GM21526 (cell line): ENCODE data around the gene PDE11A.

ENCODE experiments used
- ATAC-seq: cut with Tn5 transposase; IDR thresholded peaks from one replicate; pipeline ENCODE4 v1.9.1; 2021; ENCODE audit warnings: moderate library complexity; ENCODE audit not compliant: unreplicated experiment, low FRiP score

Gene PDE11A

GRCh38 chr2:177930916-177931315 is 141.7 kb downstream of the PDE11A start:
- ATAC-seq, result no peak

GRCh38 chr2:177929662-177930522 is 142.7 kb downstream of the PDE11A start:
- ATAC-seq, result no peak

GRCh38 chr2:177923323-177923722 is 149.3 kb downstream of the PDE11A start:
- no peak for ATAC-seq

GRCh38 chr2:177921726-177922125 is 150.9 kb downstream of the PDE11A start:
- ATAC-seq, result no peak

- ATAC-seq, result no peak
Measured at GRCh38 chr2:177917169-177917568, 155.4 kb downstream of the PDE11A start.

GRCh38 chr2:177916342-177916741 is 156.2 kb downstream of the PDE11A start:
- no peak for ATAC-seq

GRCh38 chr2:177914247-177914646 is 158.3 kb downstream of the PDE11A start:
- no peak for ATAC-seq

GRCh38 chr2:177909962-177910361 is 162.6 kb downstream of the PDE11A start:
- no peak for ATAC-seq

- no peak for ATAC-seq
Measured at GRCh38 chr2:177908824-177909223, 163.8 kb downstream of the PDE11A start.

GRCh38 chr2:177908182-177908581 is 164.4 kb downstream of the PDE11A start:
- no peak for ATAC-seq

GRCh38 chr2:177906041-177906718 is 166.4 kb downstream of the PDE11A start:
- peak; percentile 97 for ATAC-seq

GRCh38 chr2:177905640-177906039 is 166.9 kb downstream of the PDE11A start:
- ATAC-seq, result peak; percentile 12

- no peak for ATAC-seq
Measured at GRCh38 chr2:177902395-177903163, 170.0 kb downstream of the PDE11A start.

- no peak for ATAC-seq
Measured at GRCh38 chr2:177900082-177900481, 172.5 kb downstream of the PDE11A start.

- ATAC-seq, result no peak
Measured at GRCh38 chr2:177897278-177897677, 175.3 kb downstream of the PDE11A start.

- ATAC-seq, result no peak
Measured at GRCh38 chr2:177896587-177896986, 176.0 kb downstream of the PDE11A start.

- no peak for ATAC-seq
Measured at GRCh38 chr2:177894546-177894945, 178.0 kb downstream of the PDE11A start.

- no peak for ATAC-seq
Measured at GRCh38 chr2:177893880-177894279, 178.7 kb downstream of the PDE11A start.

GRCh38 chr2:177891533-177891932 is 181.0 kb downstream of the PDE11A start:
- no peak for ATAC-seq

- no peak for ATAC-seq
Measured at GRCh38 chr2:177889818-177890460, 182.6 kb downstream of the PDE11A start.

GRCh38 chr2:177888581-177888980 is 184.0 kb downstream of the PDE11A start:
- ATAC-seq, result no peak
